Measurements from ENCODE around the gene NDUFB6.
"Not testable (repeated sequence)": the region's sequence is repeated elsewhere in the genome, so short reads cannot be mapped to it uniquely, and the experiment has no call there.

Gene NDUFB6

GRCh38 chr9:32526041-32526706 lies 46.8 kb downstream of the NDUFB6 start, which contains the start of gene RIGI:
TSS of gene RIGI (minus strand) at chr9:32526196. CDS start at chr9:32526166, 30 bp downstream.
- TF ChIP-seq CTCF (IDR thresholded peaks at IDR 0.05; ENCODE audit: low read depth, low read length) = peak; percentile 39
- DNase-seq (ENCODE audit: extremely low read depth, low read depth) = peak; percentile 76

GRCh38 chr9:32525709-32526030 lies 47.3 kb downstream of the NDUFB6 start:
- no peak for TF ChIP-seq CTCF (IDR thresholded peaks at IDR 0.05; ENCODE audit: low read depth, low read length)
- DNase-seq (ENCODE audit: extremely low read depth, low read depth) = no peak

GRCh38 chr9:32524892-32525708 lies 47.9 kb downstream of the NDUFB6 start:
- no peak for TF ChIP-seq CTCF (IDR thresholded peaks at IDR 0.05; ENCODE audit: low read depth, low read length)
- DNase-seq (ENCODE audit: extremely low read depth, low read depth) = no peak

GRCh38 chr9:32524558-32524891 lies 48.4 kb downstream of the NDUFB6 start:
- DNase-seq (ENCODE audit: extremely low read depth, low read depth) = not testable (repeated sequence)

- no peak for TF ChIP-seq CTCF (IDR thresholded peaks at IDR 0.05; ENCODE audit: low read depth, low read length)
- no peak for DNase-seq (ENCODE audit: extremely low read depth, low read depth)
Observed at GRCh38 chr9:32523910-32524309, 49.0 kb downstream of the NDUFB6 start.

- no peak for TF ChIP-seq CTCF (IDR thresholded peaks at IDR 0.05; ENCODE audit: low read depth, low read length)
- no peak for DNase-seq (ENCODE audit: extremely low read depth, low read depth)
Observed at GRCh38 chr9:32518276-32518675, 54.7 kb downstream of the NDUFB6 start.

GRCh38 chr9:32516241-32516640 lies 56.7 kb downstream of the NDUFB6 start:
- no peak for DNase-seq (ENCODE audit: extremely low read depth, low read depth)
- no peak for TF ChIP-seq CTCF (IDR thresholded peaks at IDR 0.05; ENCODE audit: low read depth, low read length)

Data from AG09319 (cell line).